HL-60 (cell line): ENCODE measurements around the gene FOS.
"Not testable (repeated sequence)": the region's sequence is repeated elsewhere in the genome, so short reads cannot be mapped to it uniquely, and the experiment has no call there.

Experiments
- DNase-seq, 2 experiments: peaks; one replicate each; pipeline ENCODE4 v3.0.0-alpha.2; 2010 to 2020; ENCODE audit warnings: low read depth in 1 of 2, low spot score in 1 of 2
- H3K27ac ChIP-seq: fragments of 250-450 bp; sonication (Bioruptor Pico); replicated peaks from 2 replicates; pipeline ENCODE4 v1.5.1; 2020; ENCODE audit warnings: mild to moderate bottlenecking, moderate library complexity
- H3K27me3 ChIP-seq: fragments of 250-450 bp; sonication (Bioruptor Pico); 2 replicates; pipeline ENCODE4 v1.5.1; 2021; ENCODE audit warnings: mild to moderate bottlenecking, moderate library complexity; ENCODE audit not compliant: insufficient read depth, poor library complexity, severe bottlenecking
- H3K4me3 ChIP-seq: replicated peaks from 2 replicates; pipeline ENCODE4 v1.5.1; 2011; ENCODE audit warnings: mild to moderate bottlenecking, control low read depth, low read length; ENCODE audit not compliant: insufficient read depth
- GABPA ChIP-seq: IDR thresholded peaks from 2 replicates; pipeline ENCODE4 v1.6.1; 2012; ENCODE audit warnings: low read depth
- POLR2AphosphoS5 ChIP-seq: IDR thresholded peaks from 2 replicates; pipeline ENCODE4 v1.6.1; 2012; ENCODE audit warnings: low read depth
- REST ChIP-seq: IDR thresholded peaks from 2 replicates; pipeline ENCODE4 v1.6.1; 2012; ENCODE audit warnings: low read depth; ENCODE audit not compliant: insufficient replicate concordance
- SPI1 ChIP-seq: IDR thresholded peaks from 2 replicates; pipeline ENCODE4 v1.6.1; 2012; ENCODE audit warnings: low read depth, mild to moderate bottlenecking, borderline replicate concordance
- TF ChIP-seq, protein P1 (sequence below): IDR thresholded peaks from one replicate; pipeline ENCODE4 v1.5.1; 2011; ENCODE audit warnings: low read length, control low read depth, inconsistent platforms; ENCODE audit not compliant: insufficient read depth

Gene FOS

GRCh38 chr14:75282555-75283161, 4.0 kb downstream of the FOS start:
- H3K4me3 ChIP-seq, DNase-seq, H3K27me3 ChIP-seq: not testable (repeated sequence)
- peak overlapping the region; percentile 75 for H3K27ac ChIP-seq
- peak; percentile 59; the same call in 1 of the 2 replicates for TF ChIP-seq POLR2AphosphoS5

DNA sequence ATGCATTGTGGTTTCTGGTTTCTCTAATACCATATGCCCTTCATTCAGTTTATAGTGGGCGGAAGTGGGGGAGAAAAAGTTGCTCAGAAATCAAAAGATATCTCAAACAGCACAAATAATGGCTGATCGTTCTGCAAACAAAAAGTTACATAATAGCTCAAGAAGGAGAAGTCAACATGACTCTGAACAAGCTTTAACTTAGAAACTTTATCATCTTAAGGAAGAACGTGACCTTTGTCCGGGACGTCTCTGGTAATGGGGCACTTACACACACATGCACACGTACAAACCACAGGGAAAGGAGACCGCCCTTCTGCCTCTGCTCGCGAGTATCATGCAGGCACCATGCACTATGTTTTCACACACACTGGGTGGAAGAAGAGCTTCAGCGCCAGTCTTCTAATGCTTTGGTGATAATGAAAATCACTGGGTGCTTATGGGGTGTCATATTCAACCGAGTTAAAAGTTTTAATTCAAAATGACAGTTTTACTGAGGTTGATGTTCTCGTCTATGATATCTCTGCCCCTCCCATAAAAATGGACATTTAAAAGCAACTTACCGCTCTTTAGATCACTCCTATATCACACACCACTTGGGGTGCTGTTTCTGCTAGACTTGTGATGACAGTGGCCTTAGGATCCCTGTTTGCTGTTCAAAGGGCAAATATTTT, 4.7 kb downstream of the FOS start:
- TF ChIP-seq, protein P1, sequence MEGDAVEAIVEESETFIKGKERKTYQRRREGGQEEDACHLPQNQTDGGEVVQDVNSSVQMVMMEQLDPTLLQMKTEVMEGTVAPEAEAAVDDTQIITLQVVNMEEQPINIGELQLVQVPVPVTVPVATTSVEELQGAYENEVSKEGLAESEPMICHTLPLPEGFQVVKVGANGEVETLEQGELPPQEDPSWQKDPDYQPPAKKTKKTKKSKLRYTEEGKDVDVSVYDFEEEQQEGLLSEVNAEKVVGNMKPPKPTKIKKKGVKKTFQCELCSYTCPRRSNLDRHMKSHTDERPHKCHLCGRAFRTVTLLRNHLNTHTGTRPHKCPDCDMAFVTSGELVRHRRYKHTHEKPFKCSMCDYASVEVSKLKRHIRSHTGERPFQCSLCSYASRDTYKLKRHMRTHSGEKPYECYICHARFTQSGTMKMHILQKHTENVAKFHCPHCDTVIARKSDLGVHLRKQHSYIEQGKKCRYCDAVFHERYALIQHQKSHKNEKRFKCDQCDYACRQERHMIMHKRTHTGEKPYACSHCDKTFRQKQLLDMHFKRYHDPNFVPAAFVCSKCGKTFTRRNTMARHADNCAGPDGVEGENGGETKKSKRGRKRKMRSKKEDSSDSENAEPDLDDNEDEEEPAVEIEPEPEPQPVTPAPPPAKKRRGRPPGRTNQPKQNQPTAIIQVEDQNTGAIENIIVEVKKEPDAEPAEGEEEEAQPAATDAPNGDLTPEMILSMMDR = no peak
- TF ChIP-seq POLR2AphosphoS5 = 0 out of 2 replicates have a peak, but pooled peaks have one; percentile 2
- Histone ChIP-seq H3K27ac (peak overlapping the region; percentile 75), H3K4me3 (no peak overlapping the region), H3K27me3 (no peaks in the 10 kb centered on the region)
- DNase-seq = peak; percentile 62 to 82

DNA sequence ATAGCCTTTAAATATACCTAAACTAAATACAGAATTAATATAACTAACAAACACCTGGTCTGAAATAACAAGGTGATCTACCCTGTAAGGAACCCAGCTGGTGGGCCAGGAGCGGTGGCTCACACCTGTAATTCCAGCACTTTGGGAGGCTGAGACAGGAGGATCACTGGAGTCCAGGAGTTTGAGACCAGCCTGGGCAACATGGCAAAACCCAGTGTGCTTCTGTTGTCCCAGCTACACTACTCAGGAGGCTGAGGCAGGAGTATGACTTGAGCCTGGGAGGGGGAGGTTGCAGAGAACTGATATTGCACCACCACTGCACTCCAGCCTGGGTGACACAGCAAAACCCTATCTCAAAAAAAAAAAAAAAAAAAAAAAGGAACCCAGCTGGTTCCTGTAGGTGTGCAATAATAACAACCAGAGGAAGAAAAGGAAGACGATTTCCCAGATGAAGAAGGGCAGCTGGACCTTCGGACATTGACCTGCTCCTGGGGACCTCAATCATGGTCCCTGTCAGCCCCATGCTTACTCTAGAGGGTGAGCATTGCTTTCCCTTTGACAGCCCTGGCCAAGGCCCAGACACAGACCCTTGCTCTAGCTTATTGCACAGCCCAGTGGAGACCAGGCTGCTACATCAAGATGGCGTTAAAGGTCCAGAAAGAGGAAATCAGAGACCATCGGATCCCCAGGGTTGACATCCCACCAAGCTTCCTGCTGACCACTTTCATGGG, 5.4 kb downstream of the FOS start:
- 0 out of 2 replicates have a peak, but pooled peaks have one; percentile 20 for TF ChIP-seq POLR2AphosphoS5
- TF ChIP-seq, protein P1 = no peak
- TF ChIP-seq GABPA = no peak
- no peaks in the 10 kb centered on the region for H3K27me3 ChIP-seq
- DNase-seq = peak; percentile 57 to 67
- peak overlapping the region; percentile 75 for H3K27ac ChIP-seq
- no peak overlapping the region for H3K4me3 ChIP-seq

GRCh38 chr14:75285331-75285730, 6.7 kb downstream of the FOS start:
- Histone ChIP-seq H3K27me3 (no peaks in the 10 kb centered on the region), H3K27ac (no peak overlapping the region), H3K4me3 (no peak overlapping the region)
- DNase-seq = no peak
- TF ChIP-seq REST = no peak

DNA sequence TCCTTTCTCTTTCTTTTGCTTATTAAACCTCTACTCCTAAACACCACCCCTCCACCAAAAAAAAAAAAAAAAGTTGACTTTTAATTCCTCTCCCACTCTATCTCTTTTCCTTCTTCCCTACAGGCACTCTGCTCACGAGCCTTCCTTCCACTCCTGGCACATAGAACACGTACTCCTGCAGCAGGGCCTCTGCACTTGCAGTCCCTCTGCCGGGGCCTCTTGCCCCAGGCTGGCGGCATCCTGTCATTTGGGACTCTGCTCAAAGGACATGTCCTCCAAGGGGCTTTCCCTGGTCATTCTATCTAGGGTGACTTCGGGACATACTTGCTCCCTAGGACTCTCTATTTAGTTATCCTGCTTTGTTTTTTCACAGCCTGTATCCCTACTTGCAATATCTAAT, 7.7 kb downstream of the FOS start:
- DNase-seq = no peak
- Histone ChIP-seq H3K4me3 (no peak overlapping the region), H3K27me3 (no peaks in the 10 kb centered on the region), H3K27ac (no peak overlapping the region)
- TF ChIP-seq GABPA (no peak), SPI1 (no peak), POLR2AphosphoS5 (no peak)
- TF ChIP-seq, protein P1 = no peak
